Measurements from ENCODE around the gene FOSL2. TPM values are rescaled to one million over a fixed set of nuclear protein-coding genes. Genes with fewer than 3 reads are reported as not detected.
"Not testable (repeated sequence)": the region's sequence is repeated elsewhere in the genome, so short reads cannot be mapped to it uniquely, and the experiment has no call there.

FOSL2 gene
- total RNA-seq, 1 donor from 2014 or later, result 185 TPM

DNA sequence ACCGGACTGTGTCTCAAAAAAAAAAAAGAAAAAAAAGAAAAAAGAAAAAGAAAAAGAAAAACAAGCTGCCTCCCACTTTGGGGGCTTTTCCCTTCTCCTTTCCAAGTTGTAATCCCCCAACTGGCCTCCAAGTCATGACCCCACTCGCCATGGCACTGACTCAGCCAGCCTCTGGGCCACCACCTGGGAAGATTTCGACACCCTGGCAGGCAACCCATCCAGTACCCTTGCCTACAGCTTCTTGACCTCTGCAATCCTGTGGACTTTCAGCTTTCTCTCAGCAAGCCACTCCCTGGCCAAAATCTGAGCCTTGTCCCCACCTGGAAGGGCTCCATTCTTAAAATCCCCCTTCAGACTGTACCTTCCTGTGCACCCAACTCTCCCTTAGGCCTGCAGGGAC lies 22.3 kb upstream of the FOSL2 start:
- intact Hi-C loops (cut with DNase I), result no loop called here
- no peak overlapping the region for H3K27ac ChIP-seq
- H3K36me3 ChIP-seq, result no peaks in the 10 kb centered on the region
- no peak overlapping the region for H3K4me3 ChIP-seq
- H3K4me1 ChIP-seq, result no peaks in the 10 kb centered on the region
- TF ChIP-seq, protein P1, sequence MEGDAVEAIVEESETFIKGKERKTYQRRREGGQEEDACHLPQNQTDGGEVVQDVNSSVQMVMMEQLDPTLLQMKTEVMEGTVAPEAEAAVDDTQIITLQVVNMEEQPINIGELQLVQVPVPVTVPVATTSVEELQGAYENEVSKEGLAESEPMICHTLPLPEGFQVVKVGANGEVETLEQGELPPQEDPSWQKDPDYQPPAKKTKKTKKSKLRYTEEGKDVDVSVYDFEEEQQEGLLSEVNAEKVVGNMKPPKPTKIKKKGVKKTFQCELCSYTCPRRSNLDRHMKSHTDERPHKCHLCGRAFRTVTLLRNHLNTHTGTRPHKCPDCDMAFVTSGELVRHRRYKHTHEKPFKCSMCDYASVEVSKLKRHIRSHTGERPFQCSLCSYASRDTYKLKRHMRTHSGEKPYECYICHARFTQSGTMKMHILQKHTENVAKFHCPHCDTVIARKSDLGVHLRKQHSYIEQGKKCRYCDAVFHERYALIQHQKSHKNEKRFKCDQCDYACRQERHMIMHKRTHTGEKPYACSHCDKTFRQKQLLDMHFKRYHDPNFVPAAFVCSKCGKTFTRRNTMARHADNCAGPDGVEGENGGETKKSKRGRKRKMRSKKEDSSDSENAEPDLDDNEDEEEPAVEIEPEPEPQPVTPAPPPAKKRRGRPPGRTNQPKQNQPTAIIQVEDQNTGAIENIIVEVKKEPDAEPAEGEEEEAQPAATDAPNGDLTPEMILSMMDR (IDR thresholded peaks at IDR 0.05), result no peak
- no peak for DNase-seq (ENCODE audit: low spot score in 2 of 2)
- H3K27me3 ChIP-seq, result no peaks in the 10 kb centered on the region
- H3K9me3 ChIP-seq, result no peaks in the 10 kb centered on the region

DNA sequence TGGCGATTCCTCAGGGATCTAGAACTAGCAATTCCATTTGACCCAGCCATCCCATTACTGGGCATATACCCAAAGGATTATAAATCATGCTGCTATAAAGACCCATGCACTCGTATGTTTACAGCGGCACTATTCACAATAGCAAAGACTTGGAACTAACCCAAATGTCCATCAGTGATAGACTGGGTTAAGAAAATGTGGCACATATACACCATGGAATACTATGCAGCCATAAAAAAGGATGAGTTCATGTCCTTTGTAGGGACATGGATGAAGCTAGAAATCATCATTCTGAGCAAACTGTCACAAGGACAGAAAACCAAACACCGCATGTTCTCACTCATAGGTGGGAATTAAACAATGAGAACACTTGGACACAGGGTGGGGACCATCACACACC lies 20.9 kb upstream of the FOSL2 start:
- intact Hi-C loops (cut with DNase I); H3K27ac ChIP-seq; H3K27me3 ChIP-seq; H3K9me3 ChIP-seq; DNase-seq (ENCODE audit: low spot score in 2 of 2); H3K36me3 ChIP-seq; H3K4me3 ChIP-seq; H3K4me1 ChIP-seq: not testable (repeated sequence)

DNA sequence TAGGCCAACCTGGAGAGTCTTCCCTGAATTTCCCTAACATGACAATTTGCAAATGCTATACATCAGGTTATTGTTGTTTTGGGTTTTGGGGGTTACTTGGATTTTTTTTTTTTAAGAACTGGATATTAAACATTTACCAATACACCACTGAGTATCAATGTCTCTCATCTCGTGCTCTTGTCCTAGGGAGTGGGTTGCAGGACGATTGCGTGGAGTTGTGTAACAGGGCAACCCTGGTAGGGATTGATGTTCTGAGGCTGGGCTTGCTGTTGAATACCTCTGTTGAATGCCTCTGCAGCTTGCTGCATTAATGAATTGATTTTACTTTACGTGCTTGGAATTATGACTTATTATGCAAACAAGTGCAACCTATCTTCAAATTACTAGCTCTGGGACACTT lies 18.8 kb upstream of the FOSL2 start:
- H3K4me1 ChIP-seq, result no peaks in the 10 kb centered on the region
- TF ChIP-seq, protein P1 (IDR thresholded peaks at IDR 0.05), result no peak
- H3K36me3 ChIP-seq, result no peaks in the 10 kb centered on the region
- no peaks in the 10 kb centered on the region for H3K9me3 ChIP-seq
- no peaks in the 10 kb centered on the region for H3K27me3 ChIP-seq
- intact Hi-C loops (cut with DNase I), result no loop called here
- no peak for DNase-seq (ENCODE audit: low spot score in 2 of 2)
- H3K27ac ChIP-seq, result no peak overlapping the region
- no peak overlapping the region for H3K4me3 ChIP-seq

DNA sequence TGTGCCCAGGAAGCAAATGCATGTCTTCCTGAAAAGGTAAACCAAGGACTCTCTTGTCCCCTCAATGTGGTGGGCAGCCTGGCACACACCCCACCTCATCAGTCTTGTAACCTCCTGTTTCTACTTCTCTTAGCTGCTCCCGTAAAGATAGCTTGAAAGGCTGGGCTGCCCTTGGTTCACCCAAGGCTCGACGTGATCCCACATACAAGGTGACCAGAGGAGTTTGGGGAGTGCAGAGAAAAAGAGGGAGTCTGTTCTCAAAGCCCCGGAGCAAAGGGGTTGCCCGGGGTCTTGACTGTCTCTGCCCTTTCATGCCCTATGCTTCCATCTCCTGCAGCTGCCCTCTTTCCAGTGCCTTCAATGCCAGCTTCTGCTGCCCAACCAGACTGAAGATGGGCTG lies 18.3 kb upstream of the FOSL2 start:
- no peaks in the 10 kb centered on the region for H3K9me3 ChIP-seq
- no peaks in the 10 kb centered on the region for H3K27me3 ChIP-seq
- H3K4me3 ChIP-seq, result no peak overlapping the region
- intact Hi-C loops (cut with DNase I), result no loop called here
- H3K36me3 ChIP-seq, result no peaks in the 10 kb centered on the region
- TF ChIP-seq, protein P1 (IDR thresholded peaks at IDR 0.05), result no peak
- no peak for DNase-seq (ENCODE audit: low spot score in 2 of 2)
- no peaks in the 10 kb centered on the region for H3K4me1 ChIP-seq
- no peak overlapping the region for H3K27ac ChIP-seq

DNA sequence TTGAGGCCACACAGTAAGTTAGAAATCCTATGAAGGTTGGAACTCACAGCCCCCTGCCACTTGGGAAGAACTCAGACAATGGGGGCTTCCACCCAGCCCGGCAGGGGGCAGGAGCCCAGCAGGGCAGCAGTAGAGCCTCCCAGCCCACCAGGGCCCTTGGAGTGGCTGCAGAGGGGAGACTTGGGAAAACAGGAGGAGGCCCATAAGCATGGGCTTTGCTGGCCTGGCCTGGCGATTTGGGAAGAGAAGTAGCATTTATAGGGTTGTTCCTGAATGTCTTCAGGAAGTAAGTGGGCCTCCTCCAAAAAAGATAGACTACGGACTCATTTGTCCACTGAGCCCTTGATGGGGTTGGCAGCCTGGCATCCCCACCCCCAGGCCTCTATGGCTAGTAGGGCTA lies 17.4 kb upstream of the FOSL2 start:
- H3K4me1 ChIP-seq, result no peaks in the 10 kb centered on the region
- DNase-seq (ENCODE audit: low spot score in 2 of 2), result no peak
- TF ChIP-seq, protein P1 (IDR thresholded peaks at IDR 0.05), result no peak
- H3K36me3 ChIP-seq, result no peaks in the 10 kb centered on the region
- H3K4me3 ChIP-seq, result no peak overlapping the region
- intact Hi-C loops (cut with DNase I), result no loop called here
- H3K27ac ChIP-seq, result no peak overlapping the region
- H3K27me3 ChIP-seq, result no peaks in the 10 kb centered on the region
- no peaks in the 10 kb centered on the region for H3K9me3 ChIP-seq

DNA sequence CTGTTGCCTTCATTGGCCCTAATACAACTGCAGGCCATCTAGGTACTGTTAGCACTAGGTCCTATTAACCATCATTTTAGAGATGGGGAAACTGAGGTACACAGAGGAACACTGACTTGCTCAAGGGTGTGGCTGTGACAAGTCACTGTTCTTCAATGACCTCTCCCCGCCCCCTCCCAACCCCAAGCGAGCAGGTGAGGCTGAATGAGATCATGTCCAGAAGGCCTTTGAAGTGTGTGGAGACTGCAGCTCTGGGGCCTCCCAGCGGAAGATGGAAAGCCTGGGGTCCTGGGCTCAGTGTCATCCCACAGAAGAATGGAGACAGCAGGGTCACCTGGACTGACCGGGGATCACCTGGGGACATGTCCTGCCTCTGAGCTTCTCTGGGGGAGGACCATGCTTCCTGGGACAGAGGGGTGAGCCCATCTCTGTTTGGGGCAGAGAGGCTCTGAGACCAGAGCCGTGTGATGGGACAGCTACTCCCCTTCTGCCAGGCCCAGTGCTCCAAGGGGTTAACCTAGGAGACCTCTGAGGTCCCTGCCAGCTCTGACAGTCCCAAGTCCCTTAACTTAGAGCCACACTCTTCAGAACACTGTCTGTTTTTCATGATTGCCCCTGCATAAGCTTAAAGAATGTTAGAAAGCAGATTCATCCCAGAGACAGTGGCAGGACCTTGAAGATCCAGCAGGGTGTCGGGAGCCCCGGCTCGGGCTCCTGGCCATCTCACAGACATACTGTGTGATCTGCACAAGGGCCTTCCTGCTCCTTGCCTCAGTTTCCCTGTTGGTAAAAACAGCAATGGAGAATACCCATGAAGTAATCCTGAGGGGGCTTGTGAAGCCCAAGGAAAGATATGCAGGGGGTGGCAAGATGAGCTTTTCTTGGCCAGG lies 16.7 kb upstream of the FOSL2 start:
- H3K27me3 ChIP-seq, result no peaks in the 10 kb centered on the region
- DNase-seq (ENCODE audit: low spot score in 2 of 2), result no peak
- no peaks in the 10 kb centered on the region for H3K36me3 ChIP-seq
- no peaks in the 10 kb centered on the region for H3K4me1 ChIP-seq
- H3K27ac ChIP-seq, result no peak overlapping the region
- TF ChIP-seq, protein P1 (IDR thresholded peaks at IDR 0.05), result no peak
- intact Hi-C loops (cut with DNase I), result no loop called here
- no peak overlapping the region for H3K4me3 ChIP-seq
- no peaks in the 10 kb centered on the region for H3K9me3 ChIP-seq

Data from ascending aorta (tissue), 2 donors.